Mesenteric fat pad (tissue), 1 donor: ENCODE measurements around the gene NR2C2. TPM values are rescaled to one million over a fixed set of nuclear protein-coding genes. Genes with fewer than 3 reads are reported as not detected.

ENCODE experiments used
- total RNA-seq: library from RNA; stranded (reverse); fragmentation: NEBNext Ultra II Directional; extraction: Animal tissue kit (Norgen Biotek cat#: 25700); gene quantifications from one replicate; pipeline ENCODE4 v1.2.1, GENCODE V29; 2021
- donor health status: DM: yes; HTN: yes; CAD: no.

Gene NR2C2
- total RNA-seq, 1 donor from 2014 or later: 32.9 TPM

Other genes starting within 250 kb of the NR2C2 start
- 38.6 TPM for gene FGD5, start 128.6 kb upstream of the NR2C2 start, total RNA-seq
- 52.3 TPM for gene MRPS25, start 117.7 kb downstream of the NR2C2 start, total RNA-seq
- 26.0 TPM for gene RBSN, start 151.6 kb downstream of the NR2C2 start, total RNA-seq